Measurements from ENCODE around the gene NLGN1. TPM values are rescaled to one million over a fixed set of nuclear protein-coding genes. Genes with fewer than 3 reads are reported as not detected.

The NLGN1 gene
- total RNA-seq, 1 experiment from 2014 or later, result not detected

DNA sequence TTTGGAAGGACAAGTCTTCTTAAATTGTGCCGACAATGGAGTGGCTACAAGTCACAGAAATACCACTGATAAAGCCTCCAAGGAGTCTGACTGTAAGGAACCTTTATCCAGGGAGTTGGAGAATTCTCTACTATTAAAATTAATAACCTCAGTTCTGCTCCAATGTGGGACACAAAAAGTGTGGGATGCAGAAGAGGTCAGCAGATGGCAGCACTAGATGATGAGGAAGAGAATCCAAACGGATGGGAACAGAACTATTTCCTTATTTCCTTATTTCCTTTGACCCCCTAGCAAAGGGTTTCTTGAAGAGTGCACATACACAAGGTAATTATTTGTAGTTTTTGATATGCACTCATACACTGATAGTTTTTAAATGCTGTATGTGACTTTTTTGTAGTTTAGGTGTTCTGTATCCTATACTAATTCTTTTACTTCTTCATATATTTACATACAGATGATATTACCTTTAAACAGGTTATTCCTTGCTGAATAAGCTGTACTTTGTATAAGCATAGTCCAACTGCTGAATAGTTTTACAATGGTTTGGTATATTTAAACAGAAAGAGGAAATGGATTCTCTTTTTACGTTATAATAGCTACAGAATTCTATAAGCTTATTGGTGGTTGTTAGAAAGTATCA lies 25.6 kb upstream of the NLGN1 start:
- no peaks in the 10 kb centered on the region for H3K79me2 ChIP-seq (ENCODE audit: insufficient read depth, low read length)
- DNase-seq (ENCODE audit: low read depth, low spot score) (no peak), ATAC-seq (peak; percentile 84)
- intact Hi-C loops (cut with micrococcal nuclease), result no loop called here
- H3K9ac ChIP-seq (ENCODE audit: low read length), result no peak overlapping the region
- H4K20me1 ChIP-seq (ENCODE audit: insufficient read depth), result no peaks in the 10 kb centered on the region
- POLR2A ChIA-PET, result no interaction called here
- BruUV-seq (replicated peaks), result no TSS peak
- no peak overlapping the region for H3K4me2 ChIP-seq (ENCODE audit: low read length)
- no peaks in the 10 kb centered on the region for H3K9me3 ChIP-seq (ENCODE audit: control insufficient read depth in 1 of 2, insufficient read depth in 1 of 2, low read depth in 1 of 2, low read length in 2 of 2)
- H3K27me3 ChIP-seq (ENCODE audit: insufficient read depth, low read length), result no peaks in the 10 kb centered on the region
- H3K4me3 ChIP-seq (replicated peaks in 1 of 2; ENCODE audit: low read depth in 1 of 2, low read length in 2 of 2), result no peak overlapping the region
- no peak overlapping the region for H3K27ac ChIP-seq (ENCODE audit: low read depth, low read length)
- H3K36me3 ChIP-seq (ENCODE audit: control insufficient read depth in 1 of 2, insufficient read depth in 2 of 2, low read length in 2 of 2), result no peaks in the 10 kb centered on the region
- peak overlapping the region; percentile 76 for H2AFZ ChIP-seq (ENCODE audit: low read depth, low read length, poor library complexity, severe bottlenecking)
- H3K9me2 ChIP-seq (ENCODE audit: insufficient read depth), result no peaks in the 10 kb centered on the region
- no peaks in the 10 kb centered on the region for H3K4me1 ChIP-seq (ENCODE audit: control insufficient read depth in 1 of 2, insufficient read depth in 2 of 2, low read length in 2 of 2)
- RAD21 ChIA-PET (ENCODE audit: low non-redundant PET in 1 of 2, low total read pairs in 2 of 2, uncharacterized antibody in 2 of 2, unreplicated experiment in 2 of 2), result no interaction called here
- CTCF ChIA-PET, result interaction anchor here (0.6 to 0.8 kb wide), 2 partner anchors 182 to 539 kb away, joined by 3 to 5 read pairs; no protein-coding TSS in a partner anchor
- TF ChIP-seq POLR2A (IDR thresholded peaks at IDR 0.05; ENCODE audit: borderline replicate concordance, extremely low read depth, insufficient read depth, insufficient read length) (no peak), TCF7L2 (IDR thresholded peaks at IDR 0.05; ENCODE audit: borderline replicate concordance, extremely low read depth, insufficient read depth, insufficient read length) (no peak), ELF1 (IDR thresholded peaks at IDR 0.05; ENCODE audit: borderline replicate concordance, low read depth) (0 out of 2 replicates have a peak, but pooled peaks have one; percentile 6), EZH2 (IDR thresholded peaks at IDR 0.05) (no peak), ZNF274 (IDR thresholded peaks at IDR 0.05; ENCODE audit: low read depth, low read length) (no peak), POLR2AphosphoS5 (IDR thresholded peaks at IDR 0.05; ENCODE audit: low read depth, low read length) (no peak), JUND (IDR thresholded peaks at IDR 0.05) (no peak), ZFX (IDR thresholded peaks at IDR 0.05) (no peak), EGR1 (IDR thresholded peaks at IDR 0.05; ENCODE audit: low read depth) (no peak), SP1 (IDR thresholded peaks at IDR 0.05; ENCODE audit: low read depth) (no peak), FOSL1 (IDR thresholded peaks at IDR 0.05; ENCODE audit: low read depth) (no peak), CEBPB (IDR thresholded peaks at IDR 0.05; ENCODE audit: low read depth) (no peak), YY1 (IDR thresholded peaks at IDR 0.05; ENCODE audit: extremely low read depth, insufficient replicate concordance, low read depth, low read length) (no peak), RAD21 (IDR thresholded peaks at IDR 0.05; ENCODE audit: low read depth) (peak; percentile 61), SRF (IDR thresholded peaks at IDR 0.05; ENCODE audit: low read depth) (no peak), CBX3 (IDR thresholded peaks at IDR 0.05; ENCODE audit: low read depth) (peak; percentile 43; the same call in 1 of the 2 replicates)
- TF ChIP-seq, protein P1, sequence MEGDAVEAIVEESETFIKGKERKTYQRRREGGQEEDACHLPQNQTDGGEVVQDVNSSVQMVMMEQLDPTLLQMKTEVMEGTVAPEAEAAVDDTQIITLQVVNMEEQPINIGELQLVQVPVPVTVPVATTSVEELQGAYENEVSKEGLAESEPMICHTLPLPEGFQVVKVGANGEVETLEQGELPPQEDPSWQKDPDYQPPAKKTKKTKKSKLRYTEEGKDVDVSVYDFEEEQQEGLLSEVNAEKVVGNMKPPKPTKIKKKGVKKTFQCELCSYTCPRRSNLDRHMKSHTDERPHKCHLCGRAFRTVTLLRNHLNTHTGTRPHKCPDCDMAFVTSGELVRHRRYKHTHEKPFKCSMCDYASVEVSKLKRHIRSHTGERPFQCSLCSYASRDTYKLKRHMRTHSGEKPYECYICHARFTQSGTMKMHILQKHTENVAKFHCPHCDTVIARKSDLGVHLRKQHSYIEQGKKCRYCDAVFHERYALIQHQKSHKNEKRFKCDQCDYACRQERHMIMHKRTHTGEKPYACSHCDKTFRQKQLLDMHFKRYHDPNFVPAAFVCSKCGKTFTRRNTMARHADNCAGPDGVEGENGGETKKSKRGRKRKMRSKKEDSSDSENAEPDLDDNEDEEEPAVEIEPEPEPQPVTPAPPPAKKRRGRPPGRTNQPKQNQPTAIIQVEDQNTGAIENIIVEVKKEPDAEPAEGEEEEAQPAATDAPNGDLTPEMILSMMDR (IDR thresholded peaks at IDR 0.05 in 2 of 3, conservative IDR thresholded peaks at IDR 0.05 in 1 of 3; ENCODE audit: borderline replicate concordance in 1 of 3, insufficient read depth in 1 of 3, low read depth in 2 of 3, low read length in 2 of 3), result peak; percentile 36 to 72 (median 65); a peak in 5 of 6 replicates
- TF ChIP-seq, protein P2, sequence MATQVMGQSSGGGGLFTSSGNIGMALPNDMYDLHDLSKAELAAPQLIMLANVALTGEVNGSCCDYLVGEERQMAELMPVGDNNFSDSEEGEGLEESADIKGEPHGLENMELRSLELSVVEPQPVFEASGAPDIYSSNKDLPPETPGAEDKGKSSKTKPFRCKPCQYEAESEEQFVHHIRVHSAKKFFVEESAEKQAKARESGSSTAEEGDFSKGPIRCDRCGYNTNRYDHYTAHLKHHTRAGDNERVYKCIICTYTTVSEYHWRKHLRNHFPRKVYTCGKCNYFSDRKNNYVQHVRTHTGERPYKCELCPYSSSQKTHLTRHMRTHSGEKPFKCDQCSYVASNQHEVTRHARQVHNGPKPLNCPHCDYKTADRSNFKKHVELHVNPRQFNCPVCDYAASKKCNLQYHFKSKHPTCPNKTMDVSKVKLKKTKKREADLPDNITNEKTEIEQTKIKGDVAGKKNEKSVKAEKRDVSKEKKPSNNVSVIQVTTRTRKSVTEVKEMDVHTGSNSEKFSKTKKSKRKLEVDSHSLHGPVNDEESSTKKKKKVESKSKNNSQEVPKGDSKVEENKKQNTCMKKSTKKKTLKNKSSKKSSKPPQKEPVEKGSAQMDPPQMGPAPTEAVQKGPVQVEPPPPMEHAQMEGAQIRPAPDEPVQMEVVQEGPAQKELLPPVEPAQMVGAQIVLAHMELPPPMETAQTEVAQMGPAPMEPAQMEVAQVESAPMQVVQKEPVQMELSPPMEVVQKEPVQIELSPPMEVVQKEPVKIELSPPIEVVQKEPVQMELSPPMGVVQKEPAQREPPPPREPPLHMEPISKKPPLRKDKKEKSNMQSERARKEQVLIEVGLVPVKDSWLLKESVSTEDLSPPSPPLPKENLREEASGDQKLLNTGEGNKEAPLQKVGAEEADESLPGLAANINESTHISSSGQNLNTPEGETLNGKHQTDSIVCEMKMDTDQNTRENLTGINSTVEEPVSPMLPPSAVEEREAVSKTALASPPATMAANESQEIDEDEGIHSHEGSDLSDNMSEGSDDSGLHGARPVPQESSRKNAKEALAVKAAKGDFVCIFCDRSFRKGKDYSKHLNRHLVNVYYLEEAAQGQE (IDR thresholded peaks at IDR 0.05; ENCODE audit: low read depth), result no peak
- TF ChIP-seq, protein P3, sequence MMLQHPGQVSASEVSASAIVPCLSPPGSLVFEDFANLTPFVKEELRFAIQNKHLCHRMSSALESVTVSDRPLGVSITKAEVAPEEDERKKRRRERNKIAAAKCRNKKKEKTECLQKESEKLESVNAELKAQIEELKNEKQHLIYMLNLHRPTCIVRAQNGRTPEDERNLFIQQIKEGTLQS (IDR thresholded peaks at IDR 0.05), result no peak
- TF ChIP-seq, protein P4, sequence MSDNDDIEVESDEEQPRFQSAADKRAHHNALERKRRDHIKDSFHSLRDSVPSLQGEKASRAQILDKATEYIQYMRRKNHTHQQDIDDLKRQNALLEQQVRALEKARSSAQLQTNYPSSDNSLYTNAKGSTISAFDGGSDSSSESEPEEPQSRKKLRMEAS (IDR thresholded peaks at IDR 0.05), result no peak
- TF ChIP-seq, protein P5, sequence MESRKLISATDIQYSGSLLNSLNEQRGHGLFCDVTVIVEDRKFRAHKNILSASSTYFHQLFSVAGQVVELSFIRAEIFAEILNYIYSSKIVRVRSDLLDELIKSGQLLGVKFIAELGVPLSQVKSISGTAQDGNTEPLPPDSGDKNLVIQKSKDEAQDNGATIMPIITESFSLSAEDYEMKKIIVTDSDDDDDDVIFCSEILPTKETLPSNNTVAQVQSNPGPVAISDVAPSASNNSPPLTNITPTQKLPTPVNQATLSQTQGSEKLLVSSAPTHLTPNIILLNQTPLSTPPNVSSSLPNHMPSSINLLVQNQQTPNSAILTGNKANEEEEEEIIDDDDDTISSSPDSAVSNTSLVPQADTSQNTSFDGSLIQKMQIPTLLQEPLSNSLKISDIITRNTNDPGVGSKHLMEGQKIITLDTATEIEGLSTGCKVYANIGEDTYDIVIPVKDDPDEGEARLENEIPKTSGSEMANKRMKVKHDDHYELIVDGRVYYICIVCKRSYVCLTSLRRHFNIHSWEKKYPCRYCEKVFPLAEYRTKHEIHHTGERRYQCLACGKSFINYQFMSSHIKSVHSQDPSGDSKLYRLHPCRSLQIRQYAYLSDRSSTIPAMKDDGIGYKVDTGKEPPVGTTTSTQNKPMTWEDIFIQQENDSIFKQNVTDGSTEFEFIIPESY (IDR thresholded peaks at IDR 0.05; ENCODE audit: extremely low read depth, insufficient replicate concordance, low read length), result no peak
